Measurements from ENCODE around the gene PAK4.

GRCh38 chr19:39090881-39091280 is 34.7 kb upstream of the PAK4 start:
- TF ChIP-seq, protein P1, sequence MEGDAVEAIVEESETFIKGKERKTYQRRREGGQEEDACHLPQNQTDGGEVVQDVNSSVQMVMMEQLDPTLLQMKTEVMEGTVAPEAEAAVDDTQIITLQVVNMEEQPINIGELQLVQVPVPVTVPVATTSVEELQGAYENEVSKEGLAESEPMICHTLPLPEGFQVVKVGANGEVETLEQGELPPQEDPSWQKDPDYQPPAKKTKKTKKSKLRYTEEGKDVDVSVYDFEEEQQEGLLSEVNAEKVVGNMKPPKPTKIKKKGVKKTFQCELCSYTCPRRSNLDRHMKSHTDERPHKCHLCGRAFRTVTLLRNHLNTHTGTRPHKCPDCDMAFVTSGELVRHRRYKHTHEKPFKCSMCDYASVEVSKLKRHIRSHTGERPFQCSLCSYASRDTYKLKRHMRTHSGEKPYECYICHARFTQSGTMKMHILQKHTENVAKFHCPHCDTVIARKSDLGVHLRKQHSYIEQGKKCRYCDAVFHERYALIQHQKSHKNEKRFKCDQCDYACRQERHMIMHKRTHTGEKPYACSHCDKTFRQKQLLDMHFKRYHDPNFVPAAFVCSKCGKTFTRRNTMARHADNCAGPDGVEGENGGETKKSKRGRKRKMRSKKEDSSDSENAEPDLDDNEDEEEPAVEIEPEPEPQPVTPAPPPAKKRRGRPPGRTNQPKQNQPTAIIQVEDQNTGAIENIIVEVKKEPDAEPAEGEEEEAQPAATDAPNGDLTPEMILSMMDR (IDR thresholded peaks at IDR 0.05; ENCODE audit: insufficient read depth, low read length, poor library complexity, severe bottlenecking): no peak
- no peak for TF ChIP-seq EZH2phosphoT487 (conservative IDR thresholded peaks at IDR 0.05; ENCODE audit: low read length)

All from SU-DHL-6 (cell line).